GM21619 (cell line): Measurements from ENCODE around the gene TSPAN5.
A peak's percentile ranks its signal among the peaks of the same experiment; 100 is the strongest.

ENCODE experiments used
- ATAC-seq: cut with Tn5 transposase; IDR thresholded peaks from one replicate; pipeline ENCODE4 v1.9.1; 2021; ENCODE audit not compliant: unreplicated experiment

TSPAN5 gene

DNA sequence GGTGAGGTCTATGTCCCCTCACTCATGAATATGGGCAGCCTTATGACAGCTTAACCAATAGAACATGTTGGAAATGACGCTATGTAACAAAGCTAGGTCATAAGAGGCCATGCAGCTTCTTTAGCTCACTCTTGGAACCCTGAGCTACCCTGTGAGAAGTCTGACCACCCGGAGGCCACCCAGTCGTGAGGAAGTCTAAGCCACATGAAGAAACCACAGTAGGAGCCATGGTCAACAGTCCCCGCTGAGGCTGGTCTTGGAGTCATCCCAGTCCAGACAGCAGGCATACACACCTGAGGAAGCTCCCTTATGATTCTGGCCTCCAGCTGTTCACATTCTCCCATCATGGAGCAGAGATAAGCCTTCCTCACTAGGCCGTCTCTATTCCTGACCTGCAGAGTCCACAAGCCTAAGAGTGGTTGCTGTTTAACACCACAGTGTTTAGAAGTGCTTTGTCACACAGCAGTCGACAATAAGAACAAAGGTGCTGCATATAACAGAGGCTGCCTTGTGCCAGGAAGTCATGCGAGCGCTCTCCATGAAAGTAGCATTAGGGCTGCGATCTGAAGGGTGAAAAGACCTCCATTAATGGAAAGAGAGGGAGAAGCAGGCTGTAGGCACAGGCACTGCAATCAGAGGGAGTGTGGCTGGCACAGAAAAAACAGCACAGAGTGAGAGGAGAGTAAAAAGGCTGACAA lies 38.2 kb downstream of the TSPAN5 start:
- no peak for ATAC-seq

DNA sequence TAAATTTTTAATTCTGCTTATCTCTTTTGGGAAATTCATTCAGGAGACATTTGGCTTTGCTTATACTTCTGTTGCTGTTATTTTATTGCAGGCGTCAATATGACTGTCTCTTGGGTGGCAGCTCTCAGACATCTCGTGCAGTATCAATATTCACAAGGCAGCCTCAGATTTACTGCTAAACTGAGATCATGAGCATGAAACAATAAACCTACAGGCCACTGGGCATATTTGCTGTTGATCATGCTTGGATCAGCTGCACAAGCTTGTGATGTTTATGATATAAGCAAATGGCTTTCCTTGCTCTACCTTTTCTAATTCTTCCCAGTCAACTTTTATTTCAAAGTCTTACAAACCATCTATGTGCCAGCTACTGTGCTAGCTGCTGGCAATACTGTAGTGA lies 39.2 kb downstream of the TSPAN5 start:
- ATAC-seq, result no peak

DNA sequence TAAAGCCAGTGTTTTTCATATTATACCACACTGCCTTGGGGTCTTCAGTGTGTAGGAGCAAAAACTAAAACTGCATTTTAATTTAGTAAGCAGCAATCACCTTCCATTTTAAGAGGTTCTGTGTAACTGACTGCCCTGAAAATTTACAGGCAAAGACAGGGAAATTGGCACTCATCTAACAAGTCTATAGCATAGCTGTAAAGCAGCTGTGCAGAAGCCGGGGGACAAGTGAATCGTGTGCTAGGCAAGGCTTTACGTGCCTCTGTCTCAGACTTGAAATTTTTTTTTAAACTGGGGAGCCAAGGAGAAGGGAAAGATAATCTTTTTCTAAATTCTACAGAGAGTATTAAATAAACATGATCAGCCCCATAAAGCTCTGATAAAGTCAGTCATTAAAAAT lies 39.7 kb downstream of the TSPAN5 start:
- ATAC-seq, result no peak

DNA sequence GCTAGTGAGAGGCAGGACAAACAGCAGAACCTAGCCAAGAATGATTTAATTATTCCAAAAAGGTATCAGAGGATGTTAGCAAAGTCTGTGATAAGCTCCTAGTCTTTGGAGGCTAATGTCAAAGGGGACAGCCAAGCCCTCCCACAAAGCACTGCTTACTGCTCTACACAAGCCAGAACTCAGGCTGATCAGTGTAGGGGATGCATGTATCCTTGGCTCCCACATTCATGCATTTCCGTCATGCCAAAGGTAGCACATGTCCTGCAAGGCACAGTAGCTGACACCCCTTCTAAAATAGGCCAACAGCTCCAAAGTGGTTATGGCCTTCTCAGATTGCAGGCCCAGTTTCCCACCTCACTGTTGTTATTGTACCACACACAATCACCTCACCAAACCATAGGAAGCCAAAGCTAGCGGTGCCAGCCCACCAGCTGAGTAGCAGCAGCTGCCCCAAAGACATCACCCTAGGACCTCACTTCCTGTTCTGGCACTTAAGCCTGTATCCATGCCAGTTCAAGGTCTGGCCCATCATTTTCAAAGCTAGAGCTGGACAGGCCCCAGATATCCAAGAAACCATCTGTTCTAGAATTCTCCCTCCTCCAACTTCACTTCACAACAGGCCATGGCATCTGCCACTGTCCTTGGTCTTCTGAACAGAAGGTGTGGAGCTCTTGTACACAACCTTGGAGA lies 40.9 kb downstream of the TSPAN5 start:
- no peak for ATAC-seq

DNA sequence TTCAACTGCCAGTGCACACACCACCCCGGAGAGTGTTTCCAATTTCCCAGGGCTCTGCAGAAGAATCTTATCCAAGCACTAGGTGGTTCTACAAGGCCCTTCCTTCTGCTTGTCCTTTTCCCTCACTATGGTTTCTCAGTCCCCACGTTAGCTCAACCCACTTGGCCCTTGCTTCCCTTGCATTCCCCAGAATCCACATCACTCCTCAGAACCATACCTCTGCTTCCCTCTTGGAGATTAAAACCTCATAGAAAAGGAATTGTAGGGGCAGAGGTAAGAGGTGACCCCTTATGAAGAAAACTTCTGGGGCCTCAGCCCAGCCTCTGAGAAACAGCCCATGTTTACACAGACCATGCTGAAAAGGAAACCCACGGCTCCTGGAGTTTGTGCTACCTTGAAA lies 42.4 kb downstream of the TSPAN5 start:
- ATAC-seq, result no peak

DNA sequence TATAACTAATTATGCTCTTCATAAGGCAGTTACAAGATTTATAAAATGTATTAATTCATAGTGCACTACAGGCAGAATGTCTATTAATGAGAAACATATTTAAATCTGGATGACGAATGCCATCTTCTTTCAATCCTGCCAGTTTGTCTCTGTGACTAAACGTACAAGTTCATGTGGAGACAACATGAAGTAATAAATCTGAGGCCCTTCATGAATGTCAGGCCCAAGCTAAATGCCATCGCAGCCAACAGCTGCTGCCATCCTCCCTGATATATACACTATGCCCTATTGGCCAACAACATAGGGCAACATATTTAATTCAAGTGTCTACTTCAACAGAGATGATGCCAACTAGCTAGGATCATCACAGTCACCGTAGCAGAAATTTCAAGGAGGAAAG lies 43.7 kb downstream of the TSPAN5 start:
- ATAC-seq, result no peak

DNA sequence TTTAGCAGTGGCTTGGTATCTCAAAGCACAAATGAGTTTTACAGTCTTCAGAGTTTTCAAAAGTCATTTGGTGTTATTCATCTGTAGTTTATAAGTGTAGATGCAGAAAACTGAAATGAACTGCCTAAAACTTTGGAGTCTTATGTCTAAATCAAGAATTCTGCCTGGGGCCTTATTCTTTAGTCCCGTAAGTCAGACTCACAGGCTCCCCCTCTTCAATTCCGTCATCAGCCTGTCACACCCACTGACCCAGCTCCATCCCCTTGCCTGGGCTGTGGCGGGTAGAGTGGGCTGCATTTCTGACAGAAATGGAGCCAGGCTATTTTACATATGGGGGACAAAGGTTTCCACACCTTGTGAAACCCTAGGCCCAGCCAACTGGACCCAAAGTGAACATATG lies 44.3 kb downstream of the TSPAN5 start:
- ATAC-seq, result no peak

DNA sequence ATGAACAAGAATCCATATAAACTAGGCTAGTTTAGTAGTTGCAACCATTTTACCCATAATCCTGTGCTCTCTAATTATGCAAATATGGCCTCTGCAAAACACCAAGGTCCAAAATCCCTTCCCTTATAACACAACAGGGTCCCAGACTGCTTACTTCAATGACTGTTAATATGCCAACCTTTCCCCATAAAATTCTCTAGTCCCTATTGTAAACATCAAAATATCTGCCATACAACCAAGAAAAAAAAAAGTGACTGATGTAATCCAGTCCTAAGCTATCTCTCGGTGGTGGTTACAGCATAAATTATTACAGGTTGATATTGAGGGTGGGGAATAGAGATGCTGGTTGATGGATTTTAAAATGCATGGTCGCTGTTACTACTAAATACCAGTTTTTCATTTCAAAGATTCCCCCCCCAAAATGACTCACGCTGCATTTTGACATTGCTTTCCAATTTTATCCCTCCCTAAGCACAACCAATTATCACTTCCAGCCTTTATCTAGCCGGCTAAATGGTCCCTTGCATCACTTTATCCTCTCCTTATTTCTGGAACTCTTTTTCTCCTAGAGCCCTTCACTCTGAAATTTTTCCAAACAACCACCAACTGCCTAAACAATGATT lies 44.8 kb downstream of the TSPAN5 start:
- no peak for ATAC-seq

DNA sequence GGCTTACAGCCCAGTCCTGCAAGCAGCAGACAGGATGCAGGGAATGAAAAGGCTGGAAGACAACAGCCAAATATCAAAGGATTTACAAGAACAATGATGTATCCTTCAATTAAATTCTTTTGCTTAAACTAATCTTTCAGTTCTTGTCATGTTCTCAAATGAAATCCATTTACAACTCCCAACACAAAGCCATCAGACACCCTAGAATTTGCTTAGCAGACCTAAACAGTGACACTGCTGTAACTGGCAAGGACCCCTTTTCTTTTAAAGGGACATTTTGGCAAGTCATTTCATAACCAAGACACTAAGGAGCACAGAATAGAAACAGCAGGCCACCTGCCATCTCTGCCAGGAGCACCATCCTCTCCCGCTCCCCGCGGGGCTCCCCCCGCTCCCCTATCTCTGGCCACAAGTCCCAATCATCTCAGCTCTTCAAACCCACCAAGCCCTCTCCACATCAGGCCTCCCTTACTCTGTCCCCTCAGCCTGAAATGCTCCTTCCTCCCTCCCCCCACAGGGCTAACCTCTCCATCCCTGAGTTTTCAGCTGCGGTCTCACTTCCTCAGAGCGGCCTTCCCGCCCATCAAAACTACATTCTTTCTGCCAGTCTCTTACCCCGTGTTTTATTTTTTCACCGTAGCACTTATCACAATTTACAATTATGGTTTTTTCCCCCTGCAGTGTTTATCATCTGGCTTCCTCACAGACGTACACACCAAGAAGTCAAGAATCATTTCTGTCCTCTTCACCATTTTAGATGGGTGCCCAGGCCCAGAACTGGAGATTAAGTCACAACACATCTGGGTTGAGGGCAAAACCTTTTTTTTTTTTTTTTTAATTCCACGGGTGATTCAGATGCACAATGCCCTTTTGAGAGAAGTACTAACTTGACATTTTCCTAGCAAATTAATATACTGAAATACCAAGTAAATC lies 45.8 kb downstream of the TSPAN5 start:
- ATAC-seq, result peak; percentile 61

DNA sequence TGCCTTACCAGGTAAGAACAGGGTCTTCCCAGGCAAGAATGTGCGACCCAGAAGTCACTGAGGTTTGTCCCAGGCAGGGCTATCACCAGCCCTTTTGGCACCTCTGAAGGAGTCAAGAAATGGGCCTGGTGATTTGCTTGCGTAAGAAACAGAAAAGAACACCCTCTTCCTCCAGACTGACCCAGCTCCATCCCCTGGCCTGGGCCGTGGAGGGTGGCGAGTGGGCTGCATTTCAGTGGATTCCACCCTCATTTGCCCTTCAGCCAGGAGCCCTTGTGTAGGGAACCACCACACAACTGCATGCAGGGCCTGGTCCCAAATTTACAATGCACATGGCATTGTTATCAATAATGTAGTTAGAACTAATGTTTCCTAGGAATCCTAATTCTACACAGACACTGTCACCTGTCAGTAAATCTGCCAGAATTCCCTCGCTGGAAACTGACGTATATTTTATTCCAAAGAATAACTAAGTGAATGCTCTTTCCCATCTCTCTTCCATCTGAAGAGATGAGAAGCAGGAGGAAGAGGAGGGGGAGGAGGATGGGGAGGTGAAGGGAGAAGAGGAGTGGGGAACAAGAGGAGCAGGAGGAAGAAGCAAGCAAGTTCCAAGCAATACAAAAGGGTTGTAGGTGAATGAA lies 46.6 kb downstream of the TSPAN5 start:
- ATAC-seq, result no peak

DNA sequence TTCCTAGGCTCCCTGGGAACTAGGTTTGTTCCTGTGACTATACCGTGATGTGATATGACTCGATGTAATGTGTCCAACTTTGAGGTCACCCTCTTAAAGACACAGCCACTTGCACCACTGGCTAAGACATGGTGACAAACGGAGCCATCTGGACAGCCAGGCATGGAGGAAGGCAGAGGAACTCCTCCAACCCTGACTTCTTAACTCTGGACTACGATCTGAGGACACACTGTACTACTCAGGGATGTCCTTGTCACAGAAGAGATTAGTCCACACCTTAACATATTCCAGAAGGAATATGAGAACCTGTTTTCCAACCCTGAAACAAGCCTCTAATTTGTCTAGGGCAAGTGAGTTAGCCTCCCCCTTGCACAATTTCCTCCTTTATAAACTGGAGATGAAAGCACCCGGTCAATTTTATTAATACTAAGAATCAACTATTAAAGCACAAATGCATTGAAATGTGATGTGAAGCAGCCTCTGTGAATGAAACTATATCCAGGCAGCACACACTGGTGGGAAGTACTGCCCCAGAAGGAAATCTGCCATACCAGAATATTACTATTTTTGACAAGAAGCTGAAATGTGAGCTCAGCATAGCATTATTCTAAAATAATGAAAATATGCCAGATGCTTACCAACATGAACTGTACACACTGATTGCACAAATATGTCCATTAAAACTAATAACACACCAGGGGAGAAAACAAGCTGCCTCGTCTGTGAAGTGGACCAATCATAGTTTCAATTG lies 47.3 kb downstream of the TSPAN5 start:
- no peak for ATAC-seq

DNA sequence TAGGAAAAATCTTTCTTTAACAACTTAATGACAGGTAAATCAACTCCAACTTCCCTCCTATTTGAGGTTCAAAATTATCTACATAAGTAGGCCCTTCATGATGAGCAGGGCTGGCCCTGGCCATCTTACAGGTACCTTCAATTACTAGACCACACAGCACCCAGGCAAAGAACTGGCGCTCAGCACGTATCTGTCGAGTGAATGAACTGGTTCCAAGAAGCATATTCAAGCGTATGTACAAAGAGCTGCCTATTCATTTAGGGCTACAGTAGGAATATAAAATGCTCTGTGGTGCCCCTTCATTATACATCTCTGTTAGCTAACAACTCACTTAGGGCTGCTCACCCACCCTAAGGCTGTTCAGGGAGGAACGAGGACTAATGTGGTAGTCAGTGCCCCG lies 48.0 kb downstream of the TSPAN5 start:
- ATAC-seq, result no peak

DNA sequence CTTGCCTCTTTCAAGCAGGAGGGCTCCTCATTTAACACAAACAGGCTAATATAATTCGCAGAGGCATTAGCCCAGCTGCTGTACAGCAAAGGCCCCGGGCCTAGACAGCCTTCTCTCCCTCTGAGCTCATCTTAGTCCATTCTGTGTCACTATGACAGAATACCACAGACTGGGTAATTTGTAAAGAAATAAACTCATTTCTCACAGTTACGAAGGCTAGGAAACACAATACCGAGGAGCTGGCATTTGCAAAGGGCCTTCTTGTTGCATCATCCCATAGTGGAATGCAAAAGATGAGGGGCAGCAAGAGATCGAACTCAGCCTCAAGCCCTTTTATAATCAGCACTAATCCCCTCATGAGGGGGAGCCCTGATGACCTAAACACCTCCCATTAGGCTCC lies 48.5 kb downstream of the TSPAN5 start:
- no peak for ATAC-seq

DNA sequence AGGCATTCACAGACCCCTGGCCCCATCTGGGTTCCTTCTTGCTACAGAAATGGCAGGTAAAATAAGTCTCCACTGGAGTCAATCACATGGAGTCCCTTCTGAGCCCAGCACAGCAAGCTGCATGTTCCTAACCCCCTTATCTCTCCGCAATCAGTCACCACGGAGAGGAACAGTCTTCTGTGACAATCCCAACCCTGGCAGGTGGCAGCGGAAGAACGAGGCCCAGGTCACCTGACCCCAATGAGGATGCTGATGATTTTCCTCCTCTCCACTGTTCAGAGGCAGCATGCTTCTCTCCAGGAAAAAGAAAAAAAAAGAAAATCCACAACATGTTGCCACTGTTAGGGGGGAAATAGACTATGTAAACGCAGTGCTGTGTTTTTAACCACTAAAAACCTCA lies 50.1 kb downstream of the TSPAN5 start:
- ATAC-seq, result no peak

DNA sequence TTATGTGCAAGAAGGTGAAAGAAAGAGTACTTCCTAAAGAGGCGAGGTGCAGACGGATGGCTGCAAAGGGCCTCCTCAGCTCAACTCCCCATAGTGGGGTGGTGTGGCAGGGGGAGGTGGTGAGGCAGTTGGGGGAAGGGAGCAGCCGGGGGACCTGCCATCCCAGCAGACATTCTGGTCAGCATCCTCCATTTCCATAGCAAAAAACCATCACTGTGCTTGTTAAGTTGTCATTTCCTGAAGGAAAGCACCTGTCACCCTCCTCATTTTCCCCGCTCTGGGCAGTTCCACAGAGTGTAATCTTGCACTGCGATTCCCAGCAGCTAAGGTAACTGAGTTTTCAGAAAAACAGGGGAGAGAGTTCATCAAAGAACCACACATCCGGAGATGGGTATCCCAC lies 51.5 kb downstream of the TSPAN5 start:
- no peak for ATAC-seq

DNA sequence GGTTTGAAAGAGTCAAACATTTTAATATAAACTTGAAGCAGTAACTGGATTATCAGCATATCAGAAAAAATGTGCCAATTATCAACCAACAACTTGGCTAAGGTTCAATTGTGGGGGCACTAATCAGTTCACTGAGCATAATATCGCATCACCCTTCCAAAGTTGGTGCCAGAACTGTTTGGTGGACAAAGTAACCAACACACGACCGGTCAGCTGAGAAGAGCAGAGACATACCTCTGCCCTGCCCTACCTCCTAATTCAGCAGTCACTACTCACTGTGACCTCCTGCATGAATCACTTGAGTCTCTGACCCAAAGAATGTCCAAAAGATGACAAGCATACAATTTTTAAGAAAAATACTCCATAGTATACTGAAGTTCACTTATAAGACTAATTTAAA lies 53.2 kb downstream of the TSPAN5 start:
- no peak for ATAC-seq

DNA sequence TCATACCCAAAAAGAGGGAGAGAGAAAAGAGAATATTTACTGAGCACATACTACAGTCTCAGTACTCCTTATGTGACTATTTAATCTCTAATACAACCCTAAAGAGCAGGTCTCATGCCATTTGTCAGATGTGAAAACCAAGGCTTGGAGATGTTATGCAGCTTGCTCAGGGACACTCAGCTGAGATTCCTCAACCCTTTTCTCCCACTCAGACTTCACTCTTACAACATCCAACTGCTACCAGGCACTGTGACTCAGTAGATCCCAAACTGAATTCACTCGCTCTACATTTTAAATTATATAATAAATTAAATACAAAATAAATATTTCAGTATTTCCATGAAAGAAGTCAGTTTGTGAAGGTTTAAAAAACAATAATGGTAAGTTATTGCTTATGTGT lies 53.7 kb downstream of the TSPAN5 start:
- ATAC-seq, result no peak

DNA sequence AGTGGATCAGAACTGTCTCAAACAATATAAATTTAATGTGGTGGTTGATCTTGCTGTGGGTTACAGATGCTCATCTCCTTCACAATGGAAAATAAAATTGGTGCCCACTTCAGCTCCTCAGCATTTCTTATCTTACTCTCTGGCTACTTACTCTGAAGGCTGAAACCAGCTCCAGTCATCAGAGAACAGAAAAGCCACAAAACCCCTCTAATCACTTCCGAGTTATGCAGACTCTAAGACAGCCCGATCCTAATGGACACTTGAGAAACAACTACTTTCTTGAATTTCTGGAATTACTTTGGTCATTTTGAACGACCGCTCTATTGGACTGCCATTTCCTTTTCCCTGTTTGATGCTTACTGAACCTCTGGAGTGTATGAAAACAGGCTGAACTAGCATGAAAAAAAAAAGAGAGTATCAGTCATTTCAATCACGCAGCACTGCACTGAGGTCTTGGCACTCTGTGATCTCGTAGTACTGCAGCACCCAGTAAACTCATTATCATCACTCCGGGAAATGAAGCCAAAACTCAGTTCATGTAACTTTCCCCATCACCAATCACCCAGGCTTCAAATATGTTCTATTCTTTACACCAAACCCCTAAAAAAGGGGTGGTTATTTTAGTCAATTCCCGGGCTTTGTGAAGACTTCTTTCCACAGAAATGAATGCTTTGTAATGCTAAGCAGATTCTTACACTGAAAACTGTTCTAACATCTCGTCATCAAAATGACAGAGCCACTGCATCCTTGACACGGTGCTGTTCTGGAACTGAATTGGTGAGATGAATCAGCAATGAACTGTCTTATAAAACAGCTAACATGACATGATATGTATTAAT lies 54.5 kb downstream of the TSPAN5 start:
- no peak for ATAC-seq

DNA sequence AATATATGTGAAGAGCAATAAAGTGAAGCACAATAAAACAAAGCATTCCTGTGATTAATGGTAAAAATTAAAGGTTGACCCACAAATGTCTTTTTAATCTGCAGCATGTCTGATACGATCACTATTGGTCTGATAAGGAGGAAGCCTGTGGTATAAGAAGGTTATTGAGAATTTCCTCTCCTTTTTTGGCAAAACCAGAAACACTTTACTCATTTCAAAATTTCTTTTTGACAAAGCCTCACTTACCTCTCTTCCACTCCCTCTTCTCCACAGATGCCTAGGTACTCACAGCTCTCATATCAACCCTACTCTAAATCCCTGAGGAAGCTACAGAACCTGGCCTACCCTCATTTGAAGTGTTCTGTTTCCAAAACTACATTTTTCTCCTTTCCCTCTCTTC lies 56.1 kb downstream of the TSPAN5 start:
- peak; percentile 43 for ATAC-seq
